Measurements from ENCODE around the gene NR2F2.

DNA sequence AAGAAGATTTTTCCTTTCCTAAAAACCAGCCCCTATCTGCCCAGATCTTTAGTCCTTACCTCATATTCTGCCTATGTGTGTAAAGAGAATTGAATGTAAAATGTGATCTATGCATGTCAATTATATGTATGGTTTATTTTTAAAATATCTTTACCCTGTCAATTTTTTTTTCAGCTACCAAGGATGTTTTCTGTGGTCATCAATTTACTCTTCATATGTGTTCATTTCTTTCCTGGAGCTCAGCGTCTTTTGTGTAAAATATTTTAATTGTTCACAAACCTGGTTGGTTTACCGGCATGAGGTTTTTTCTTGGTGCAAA is 1.7 kb upstream of the NR2F2 start:
- TF ChIP-seq, protein P1, sequence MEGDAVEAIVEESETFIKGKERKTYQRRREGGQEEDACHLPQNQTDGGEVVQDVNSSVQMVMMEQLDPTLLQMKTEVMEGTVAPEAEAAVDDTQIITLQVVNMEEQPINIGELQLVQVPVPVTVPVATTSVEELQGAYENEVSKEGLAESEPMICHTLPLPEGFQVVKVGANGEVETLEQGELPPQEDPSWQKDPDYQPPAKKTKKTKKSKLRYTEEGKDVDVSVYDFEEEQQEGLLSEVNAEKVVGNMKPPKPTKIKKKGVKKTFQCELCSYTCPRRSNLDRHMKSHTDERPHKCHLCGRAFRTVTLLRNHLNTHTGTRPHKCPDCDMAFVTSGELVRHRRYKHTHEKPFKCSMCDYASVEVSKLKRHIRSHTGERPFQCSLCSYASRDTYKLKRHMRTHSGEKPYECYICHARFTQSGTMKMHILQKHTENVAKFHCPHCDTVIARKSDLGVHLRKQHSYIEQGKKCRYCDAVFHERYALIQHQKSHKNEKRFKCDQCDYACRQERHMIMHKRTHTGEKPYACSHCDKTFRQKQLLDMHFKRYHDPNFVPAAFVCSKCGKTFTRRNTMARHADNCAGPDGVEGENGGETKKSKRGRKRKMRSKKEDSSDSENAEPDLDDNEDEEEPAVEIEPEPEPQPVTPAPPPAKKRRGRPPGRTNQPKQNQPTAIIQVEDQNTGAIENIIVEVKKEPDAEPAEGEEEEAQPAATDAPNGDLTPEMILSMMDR (IDR thresholded peaks at IDR 0.05), result no peak
- no peak for TF ChIP-seq ZFX (IDR thresholded peaks at IDR 0.05; ENCODE audit: borderline replicate concordance)

Measured in 22Rv1 (cell line).